Measurements from ENCODE around the gene XYLT1. TPM values are rescaled to one million over a fixed set of nuclear protein-coding genes. Genes with fewer than 3 reads are reported as not detected.

The XYLT1 gene
- total and polyA plus RNA-seq, 2 of the 8 experiments (the other 6 are each of a cell fraction or from before 2014, with no cell fraction given) = 6.6 to 25.4 TPM

DNA sequence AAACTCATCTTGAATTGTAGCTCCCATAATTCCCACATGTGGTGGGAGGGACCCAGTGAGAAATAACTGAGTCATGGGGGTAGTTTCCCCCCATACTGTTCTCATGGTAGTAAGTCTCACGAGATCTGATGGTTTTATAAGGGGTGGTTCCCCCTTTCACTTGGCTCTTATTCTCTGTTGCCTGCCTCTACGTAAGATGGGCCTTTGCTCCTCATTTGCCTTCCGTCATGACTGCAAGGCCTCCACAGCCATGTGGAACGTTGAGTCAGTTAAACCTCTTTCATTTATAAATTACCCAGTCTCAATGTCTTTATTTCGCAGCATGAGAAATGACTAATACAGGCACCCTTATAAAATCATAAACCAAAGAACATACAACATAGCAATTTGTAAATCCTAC lies 79.0 kb downstream of the XYLT1 start (continued):
- TF ChIP-seq, protein P1, sequence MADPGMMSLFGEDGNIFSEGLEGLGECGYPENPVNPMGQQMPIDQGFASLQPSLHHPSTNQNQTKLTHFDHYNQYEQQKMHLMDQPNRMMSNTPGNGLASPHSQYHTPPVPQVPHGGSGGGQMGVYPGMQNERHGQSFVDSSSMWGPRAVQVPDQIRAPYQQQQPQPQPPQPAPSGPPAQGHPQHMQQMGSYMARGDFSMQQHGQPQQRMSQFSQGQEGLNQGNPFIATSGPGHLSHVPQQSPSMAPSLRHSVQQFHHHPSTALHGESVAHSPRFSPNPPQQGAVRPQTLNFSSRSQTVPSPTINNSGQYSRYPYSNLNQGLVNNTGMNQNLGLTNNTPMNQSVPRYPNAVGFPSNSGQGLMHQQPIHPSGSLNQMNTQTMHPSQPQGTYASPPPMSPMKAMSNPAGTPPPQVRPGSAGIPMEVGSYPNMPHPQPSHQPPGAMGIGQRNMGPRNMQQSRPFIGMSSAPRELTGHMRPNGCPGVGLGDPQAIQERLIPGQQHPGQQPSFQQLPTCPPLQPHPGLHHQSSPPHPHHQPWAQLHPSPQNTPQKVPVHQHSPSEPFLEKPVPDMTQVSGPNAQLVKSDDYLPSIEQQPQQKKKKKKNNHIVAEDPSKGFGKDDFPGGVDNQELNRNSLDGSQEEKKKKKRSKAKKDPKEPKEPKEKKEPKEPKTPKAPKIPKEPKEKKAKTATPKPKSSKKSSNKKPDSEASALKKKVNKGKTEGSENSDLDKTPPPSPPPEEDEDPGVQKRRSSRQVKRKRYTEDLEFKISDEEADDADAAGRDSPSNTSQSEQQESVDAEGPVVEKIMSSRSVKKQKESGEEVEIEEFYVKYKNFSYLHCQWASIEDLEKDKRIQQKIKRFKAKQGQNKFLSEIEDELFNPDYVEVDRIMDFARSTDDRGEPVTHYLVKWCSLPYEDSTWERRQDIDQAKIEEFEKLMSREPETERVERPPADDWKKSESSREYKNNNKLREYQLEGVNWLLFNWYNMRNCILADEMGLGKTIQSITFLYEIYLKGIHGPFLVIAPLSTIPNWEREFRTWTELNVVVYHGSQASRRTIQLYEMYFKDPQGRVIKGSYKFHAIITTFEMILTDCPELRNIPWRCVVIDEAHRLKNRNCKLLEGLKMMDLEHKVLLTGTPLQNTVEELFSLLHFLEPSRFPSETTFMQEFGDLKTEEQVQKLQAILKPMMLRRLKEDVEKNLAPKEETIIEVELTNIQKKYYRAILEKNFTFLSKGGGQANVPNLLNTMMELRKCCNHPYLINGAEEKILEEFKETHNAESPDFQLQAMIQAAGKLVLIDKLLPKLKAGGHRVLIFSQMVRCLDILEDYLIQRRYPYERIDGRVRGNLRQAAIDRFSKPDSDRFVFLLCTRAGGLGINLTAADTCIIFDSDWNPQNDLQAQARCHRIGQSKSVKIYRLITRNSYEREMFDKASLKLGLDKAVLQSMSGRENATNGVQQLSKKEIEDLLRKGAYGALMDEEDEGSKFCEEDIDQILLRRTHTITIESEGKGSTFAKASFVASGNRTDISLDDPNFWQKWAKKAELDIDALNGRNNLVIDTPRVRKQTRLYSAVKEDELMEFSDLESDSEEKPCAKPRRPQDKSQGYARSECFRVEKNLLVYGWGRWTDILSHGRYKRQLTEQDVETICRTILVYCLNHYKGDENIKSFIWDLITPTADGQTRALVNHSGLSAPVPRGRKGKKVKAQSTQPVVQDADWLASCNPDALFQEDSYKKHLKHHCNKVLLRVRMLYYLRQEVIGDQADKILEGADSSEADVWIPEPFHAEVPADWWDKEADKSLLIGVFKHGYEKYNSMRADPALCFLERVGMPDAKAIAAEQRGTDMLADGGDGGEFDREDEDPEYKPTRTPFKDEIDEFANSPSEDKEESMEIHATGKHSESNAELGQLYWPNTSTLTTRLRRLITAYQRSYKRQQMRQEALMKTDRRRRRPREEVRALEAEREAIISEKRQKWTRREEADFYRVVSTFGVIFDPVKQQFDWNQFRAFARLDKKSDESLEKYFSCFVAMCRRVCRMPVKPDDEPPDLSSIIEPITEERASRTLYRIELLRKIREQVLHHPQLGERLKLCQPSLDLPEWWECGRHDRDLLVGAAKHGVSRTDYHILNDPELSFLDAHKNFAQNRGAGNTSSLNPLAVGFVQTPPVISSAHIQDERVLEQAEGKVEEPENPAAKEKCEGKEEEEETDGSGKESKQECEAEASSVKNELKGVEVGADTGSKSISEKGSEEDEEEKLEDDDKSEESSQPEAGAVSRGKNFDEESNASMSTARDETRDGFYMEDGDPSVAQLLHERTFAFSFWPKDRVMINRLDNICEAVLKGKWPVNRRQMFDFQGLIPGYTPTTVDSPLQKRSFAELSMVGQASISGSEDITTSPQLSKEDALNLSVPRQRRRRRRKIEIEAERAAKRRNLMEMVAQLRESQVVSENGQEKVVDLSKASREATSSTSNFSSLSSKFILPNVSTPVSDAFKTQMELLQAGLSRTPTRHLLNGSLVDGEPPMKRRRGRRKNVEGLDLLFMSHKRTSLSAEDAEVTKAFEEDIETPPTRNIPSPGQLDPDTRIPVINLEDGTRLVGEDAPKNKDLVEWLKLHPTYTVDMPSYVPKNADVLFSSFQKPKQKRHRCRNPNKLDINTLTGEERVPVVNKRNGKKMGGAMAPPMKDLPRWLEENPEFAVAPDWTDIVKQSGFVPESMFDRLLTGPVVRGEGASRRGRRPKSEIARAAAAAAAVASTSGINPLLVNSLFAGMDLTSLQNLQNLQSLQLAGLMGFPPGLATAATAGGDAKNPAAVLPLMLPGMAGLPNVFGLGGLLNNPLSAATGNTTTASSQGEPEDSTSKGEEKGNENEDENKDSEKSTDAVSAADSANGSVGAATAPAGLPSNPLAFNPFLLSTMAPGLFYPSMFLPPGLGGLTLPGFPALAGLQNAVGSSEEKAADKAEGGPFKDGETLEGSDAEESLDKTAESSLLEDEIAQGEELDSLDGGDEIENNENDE (IDR thresholded peaks at IDR 0.05; ENCODE audit: insufficient replicate concordance, low read length) = no peak
- TF ChIP-seq GABPA (IDR thresholded peaks at IDR 0.05; ENCODE audit: borderline replicate concordance, insufficient read depth, low read length) (no peak), YY1 (IDR thresholded peaks at IDR 0.05; ENCODE audit: low read depth, low read length) (no peak), CHD1 (IDR thresholded peaks at IDR 0.05; ENCODE audit: low read depth, low read length) (no peak), NANOG (IDR thresholded peaks at IDR 0.05; ENCODE audit: insufficient read depth, low read depth, low read length, poor library complexity, severe bottlenecking) (no peak)
- TF ChIP-seq, protein P2, sequence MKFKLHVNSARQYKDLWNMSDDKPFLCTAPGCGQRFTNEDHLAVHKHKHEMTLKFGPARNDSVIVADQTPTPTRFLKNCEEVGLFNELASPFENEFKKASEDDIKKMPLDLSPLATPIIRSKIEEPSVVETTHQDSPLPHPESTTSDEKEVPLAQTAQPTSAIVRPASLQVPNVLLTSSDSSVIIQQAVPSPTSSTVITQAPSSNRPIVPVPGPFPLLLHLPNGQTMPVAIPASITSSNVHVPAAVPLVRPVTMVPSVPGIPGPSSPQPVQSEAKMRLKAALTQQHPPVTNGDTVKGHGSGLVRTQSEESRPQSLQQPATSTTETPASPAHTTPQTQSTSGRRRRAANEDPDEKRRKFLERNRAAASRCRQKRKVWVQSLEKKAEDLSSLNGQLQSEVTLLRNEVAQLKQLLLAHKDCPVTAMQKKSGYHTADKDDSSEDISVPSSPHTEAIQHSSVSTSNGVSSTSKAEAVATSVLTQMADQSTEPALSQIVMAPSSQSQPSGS (IDR thresholded peaks at IDR 0.05; ENCODE audit: low read length) = no peak

Measured in H1 (cell line).